ENCODE results near the gene ZBED1.
"Not testable (repeated sequence)": the region's sequence is repeated elsewhere in the genome, so short reads cannot be mapped to it uniquely, and the experiment has no call there.

The ZBED1 gene

DNA sequence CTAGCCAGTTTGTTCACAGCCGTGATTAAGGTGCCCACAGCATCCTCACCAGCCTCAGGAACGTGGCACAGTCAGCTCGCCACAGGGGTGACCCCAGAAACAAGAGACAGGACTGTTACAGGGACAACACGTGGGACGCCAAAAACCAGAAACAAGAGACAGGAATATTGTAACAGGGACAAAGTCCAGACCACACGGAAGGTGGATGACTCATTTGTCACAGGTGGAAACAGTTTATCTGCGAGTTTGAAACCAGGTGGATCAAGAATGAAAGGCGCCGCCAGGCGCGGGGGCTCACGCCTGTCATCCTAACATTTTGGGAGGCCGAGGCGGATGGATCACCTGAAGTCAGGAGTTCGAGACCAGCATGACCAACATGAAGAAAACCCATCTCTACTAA lies 27.7 kb downstream of the ZBED1 start:
- not testable (repeated sequence) for DNase-seq

GRCh38 chrX:2471641-2472040 lies 29.1 kb downstream of the ZBED1 start:
- no peak for DNase-seq

GRCh38 chrX:2471126-2471525 lies 29.6 kb downstream of the ZBED1 start:
- not testable (repeated sequence) for DNase-seq

DNA sequence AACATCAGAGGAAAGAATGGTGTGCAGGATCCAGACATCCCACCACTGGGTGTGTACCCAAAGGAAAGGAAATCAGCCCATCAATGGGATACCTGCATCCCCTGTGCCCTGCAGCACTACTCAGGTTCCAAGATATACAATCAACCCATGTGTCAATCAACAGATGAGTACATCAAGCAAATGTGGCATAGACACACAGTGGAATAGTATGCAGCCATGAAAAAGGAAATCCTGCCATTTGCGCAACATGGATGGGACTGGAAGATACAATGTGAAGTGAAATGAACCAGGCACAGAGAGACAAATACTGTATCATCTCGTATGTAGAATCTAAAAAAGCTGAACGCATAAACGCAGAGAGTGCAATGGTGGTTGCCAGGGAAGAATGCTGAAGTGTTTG lies 30.9 kb downstream of the ZBED1 start:
- not testable (repeated sequence) for DNase-seq

GRCh38 chrX:2469196-2469685 lies 31.5 kb downstream of the ZBED1 start:
- no peak for DNase-seq

- DNase-seq, result no peak
These were observed 32.2 kb downstream of the ZBED1 start for GRCh38 chrX:2468261-2469195.

DNA sequence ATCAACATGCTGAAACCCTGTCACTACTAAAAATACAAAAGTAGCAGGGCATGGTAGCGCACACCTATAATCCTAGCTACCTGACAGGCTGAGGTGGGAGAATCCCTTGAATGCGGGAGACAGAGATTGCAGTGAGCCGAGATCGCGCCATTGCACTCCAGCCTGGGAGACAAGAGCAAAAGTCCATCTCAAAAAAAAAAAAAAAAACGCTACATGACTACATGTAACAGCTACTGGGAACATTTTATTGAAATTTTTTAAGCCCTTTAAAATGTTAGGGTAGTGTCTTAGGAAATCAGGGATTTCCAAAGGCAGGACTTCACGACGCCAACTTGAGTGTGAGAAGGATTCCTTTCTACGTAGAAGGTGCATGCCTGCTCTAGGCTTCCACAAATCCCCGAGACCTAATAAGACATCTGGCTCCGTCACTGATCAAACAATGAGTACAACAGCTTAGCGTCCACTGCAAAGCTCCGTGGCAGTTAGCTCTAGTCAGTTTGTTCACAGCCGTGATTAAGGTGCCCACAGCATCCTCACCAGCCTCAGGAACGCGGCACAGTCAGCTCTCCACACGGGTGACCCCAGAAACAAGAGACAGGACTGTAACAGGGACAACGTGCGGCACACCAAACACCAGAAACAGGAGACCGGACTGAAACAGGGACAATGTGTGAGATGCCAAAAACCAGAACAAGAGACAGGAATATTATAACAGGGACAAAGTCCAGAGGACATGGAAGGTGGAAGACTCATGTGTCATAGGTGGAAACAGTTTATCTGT lies 33.7 kb downstream of the ZBED1 start:
- DNase-seq, result no peak

DNA sequence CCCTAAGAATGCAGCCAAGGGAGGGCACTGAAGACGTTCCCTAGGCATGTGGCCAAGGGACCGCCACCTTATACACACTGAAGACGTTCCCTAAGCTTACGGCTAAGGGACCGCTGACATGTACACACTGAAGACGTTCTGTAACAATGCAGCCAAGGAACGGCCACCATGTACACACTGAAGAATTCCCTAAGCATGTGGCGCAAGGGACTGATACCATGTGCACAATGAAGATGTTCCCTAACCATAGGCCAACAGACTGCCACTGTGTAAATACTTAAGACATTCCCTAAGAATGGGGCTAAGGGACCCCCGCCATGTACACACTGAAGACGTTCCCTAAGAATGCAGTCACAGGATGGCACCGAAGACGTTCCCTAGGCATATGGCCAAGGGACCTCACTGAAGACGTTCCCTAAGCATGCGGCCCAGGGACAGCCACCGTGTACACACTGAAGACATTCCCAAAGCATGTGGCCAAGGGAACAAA lies 36.1 kb downstream of the ZBED1 start:
- no peak for DNase-seq

DNA sequence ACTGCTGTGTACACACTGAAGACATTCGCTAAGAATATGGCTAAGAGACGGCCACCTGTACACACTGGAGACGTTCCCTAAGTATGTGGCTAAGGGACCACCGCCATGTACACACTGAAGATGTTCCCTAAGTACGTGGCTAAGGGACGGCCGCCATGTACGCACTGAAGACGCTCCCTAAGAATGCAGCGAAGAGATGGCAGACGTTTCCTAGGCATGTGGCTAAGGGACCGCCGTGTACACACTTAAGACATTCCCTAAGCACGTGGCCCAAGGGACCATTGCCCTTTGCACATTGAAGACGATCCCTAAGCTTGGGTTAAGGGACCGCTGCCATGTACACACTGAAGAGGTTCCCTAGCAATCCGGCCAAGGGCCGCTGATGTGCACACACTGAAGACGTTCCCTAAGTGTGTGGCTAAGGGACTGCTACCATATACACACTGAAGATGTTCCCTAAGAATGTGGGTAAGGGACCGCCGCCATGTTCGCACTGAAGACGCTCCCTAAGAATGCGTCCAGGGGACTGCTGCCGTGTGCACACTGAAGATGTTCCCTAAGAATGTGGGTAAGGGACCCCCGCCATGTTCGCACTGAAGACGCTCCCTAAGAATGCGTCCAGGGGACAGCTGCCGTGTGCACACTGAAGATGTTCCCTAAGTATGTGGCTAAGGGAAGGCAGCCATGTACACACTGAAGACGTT lies 36.7 kb downstream of the ZBED1 start:
- DNase-seq, result no peak

DNA sequence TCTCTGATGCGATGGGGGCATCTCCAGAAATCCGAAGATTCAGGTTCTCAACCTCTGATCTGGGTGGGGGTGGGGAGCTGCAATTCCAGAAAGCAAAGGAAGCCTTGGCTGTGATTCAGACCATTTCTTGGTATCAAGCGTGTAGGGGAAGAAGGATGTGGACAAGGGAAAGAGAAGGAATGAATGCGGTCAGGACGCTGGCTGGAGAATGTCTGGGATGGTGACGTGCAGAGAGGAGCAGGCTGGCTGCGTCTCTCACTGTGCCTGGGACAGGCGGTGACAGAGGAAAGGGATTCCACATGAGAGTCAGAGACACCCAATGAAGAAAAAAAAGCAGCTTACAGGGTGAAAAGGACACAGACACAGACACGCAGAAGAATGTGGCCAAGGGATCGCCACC lies 37.3 kb downstream of the ZBED1 start:
- DNase-seq, result not testable (repeated sequence)

DNA sequence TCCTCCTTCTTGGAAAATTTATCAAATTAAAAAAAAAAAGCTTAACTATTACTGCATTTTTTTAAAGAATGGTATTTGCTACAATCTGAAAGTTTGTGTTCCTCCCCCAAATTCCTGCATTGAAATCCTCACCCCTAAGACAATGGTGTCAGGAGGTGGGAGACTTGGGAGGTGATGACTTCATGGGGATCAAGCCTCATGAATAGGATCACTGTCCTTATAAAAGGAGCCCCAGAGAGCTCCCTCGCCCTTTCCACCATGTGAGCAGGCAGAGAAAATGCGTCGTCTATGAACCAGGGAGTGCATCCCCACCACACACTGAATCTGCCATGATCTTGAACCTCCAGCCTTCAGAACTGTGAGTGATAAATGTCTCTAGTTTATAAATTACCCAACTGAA lies 38.0 kb downstream of the ZBED1 start:
- no peak for DNase-seq

- no peak for DNase-seq
These were observed 38.7 kb downstream of the ZBED1 start for GRCh38 chrX:2462074-2462473.

DNA sequence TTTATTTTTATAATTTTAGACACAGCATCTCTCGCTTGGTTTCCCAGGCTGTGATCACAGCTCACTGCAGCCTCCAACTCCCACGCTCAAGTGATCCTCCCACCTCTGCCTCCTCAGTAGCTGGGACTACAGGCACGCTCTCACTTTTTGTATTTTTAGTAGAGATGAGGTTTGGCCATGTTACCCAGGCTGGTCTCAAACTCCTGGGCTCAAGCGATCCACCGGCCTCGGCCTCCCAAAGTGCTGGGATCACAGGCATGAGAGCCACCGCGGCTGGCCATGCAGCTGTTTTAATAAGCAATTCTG lies 39.1 kb downstream of the ZBED1 start:
- DNase-seq, result no peak

GRCh38 chrX:2460821-2461710 lies 39.7 kb downstream of the ZBED1 start:
- not testable (repeated sequence) for DNase-seq

DNA sequence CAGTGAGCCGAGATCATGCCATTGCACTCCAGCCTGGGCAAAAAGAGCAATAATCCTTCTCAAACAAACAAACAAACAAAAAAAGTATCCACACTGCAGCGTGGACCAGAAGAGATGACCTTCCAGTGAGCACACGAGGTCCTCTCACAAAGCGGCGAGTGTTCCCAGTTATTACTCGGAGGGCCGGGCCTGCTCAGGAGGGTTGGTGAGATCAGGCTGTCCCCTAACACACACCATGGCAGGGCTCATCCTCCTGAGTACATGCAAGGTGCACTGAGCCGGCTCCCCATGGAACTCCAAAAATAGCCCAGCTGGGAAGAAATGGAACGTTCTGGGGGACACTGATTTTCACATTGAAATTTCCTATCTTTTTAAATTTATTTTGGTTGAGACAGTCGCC lies 40.7 kb downstream of the ZBED1 start:
- DNase-seq, result not testable (repeated sequence)

DNA sequence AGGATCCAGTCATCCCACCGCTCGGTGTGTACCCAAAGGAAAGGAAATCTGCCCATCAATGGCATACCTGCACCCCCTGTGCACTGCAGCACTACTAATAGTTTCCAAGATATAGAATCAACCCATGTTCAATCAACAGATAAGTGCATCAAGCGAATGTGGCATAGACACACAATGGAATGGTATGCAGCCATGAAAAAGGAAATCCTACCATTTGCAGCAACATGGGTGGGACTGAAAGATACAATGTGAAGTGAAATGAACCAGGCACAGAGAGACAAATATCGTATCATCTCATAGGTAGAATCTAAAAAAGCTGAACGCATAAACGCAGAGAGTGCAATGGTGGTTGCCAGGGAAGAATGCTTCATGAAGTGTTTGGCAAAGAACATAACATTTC lies 42.5 kb downstream of the ZBED1 start:
- DNase-seq, result no peak

DNA sequence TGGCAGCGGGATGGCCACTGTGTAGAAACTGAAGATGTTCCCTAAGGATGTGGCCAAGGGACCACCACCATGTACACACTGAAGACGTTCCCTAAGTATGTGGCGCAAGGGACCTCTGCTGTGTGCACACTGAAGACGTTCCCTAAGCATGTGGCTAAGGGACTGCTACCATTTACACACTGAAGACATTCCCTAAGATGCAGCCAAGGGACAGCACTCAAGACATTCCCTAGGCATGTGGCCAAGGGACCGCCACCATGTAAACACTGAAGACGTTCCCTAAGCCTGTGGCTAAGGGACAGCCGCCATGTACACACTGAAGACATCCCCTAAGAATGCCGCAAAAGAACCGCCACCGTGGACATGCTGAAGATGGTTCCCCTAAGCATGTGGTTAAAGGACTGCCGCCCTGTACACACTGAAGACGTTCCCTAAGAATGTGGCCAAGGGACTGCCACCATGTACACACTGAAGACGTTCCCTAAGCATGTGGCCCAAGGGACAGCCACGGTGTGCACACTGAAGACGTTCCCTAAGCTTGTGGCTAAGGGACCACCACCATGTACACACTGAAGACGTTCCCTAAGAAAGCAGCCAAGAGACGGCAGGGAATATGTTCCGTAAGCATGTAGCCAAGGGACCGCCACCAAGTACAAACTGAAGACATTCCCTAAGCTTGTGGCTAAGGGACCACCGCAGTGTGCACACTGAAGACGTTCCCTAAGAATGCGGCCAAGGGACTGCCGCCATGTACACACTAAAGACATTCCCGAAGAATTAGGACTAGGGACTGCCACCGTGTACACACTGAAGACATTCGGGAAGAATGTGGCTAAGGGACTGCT lies 43.3 kb downstream of the ZBED1 start:
- no peak for DNase-seq

- DNase-seq, result not testable (repeated sequence)
These were observed 44.7 kb downstream of the ZBED1 start for GRCh38 chrX:2456091-2456490.

- DNase-seq, result not testable (repeated sequence)
These were observed 46.2 kb downstream of the ZBED1 start for GRCh38 chrX:2454620-2455019.

DNA sequence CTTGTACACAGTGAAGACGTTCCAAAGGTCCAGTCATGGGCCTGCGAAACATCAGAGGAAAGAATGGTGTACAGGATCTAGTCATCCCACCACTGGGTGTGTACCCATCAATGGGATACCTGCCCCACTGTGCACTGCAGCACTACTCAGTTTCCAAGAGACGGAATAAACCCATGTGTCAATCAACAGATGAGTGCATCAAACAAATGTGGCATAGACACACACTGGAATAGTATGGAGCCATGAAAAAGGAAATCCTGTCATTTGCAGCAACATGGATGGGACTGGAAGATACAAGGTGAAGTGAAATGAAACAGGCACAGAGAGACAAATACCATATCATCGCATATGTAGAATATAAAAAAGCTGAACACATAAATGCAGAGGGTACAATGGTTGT lies 48.0 kb downstream of the ZBED1 start:
- no peak for DNase-seq

GRCh38 chrX:2452317-2452784 lies 48.4 kb downstream of the ZBED1 start:
- DNase-seq, result no peak

Data from CD4-positive, alpha-beta T cell treated with Interferon alpha-2 for 1 hour (primary cell).